HepG2 (cell line): ENCODE measurements around the gene CD46. TPM values are rescaled to one million over a fixed set of nuclear protein-coding genes. Genes with fewer than 3 reads are reported as not detected.

Experiments
- ATAC-seq: fragments of 200-7000 bp; cut with Tn5 transposase; 3 replicates; pipeline ENCODE4 v1.9.1; 2020; ENCODE audit warnings: mild to moderate bottlenecking, moderate library complexity
- BruUV-seq: library from RNA; stranded (reverse); fragments of 400-500 nt; replicated peaks from 2 replicates; lab custom pipeline; 2021; lab: Mats Ljungman, UMichigan
- CTCF ChIA-PET: fragments of 300-600 bp; formaldehyde crosslinking; extraction: SDS; loops from one replicate; lab custom pipeline; 2021; ENCODE audit warnings: low total read pairs, inconsistent platforms, low intra/inter-chr PET ratio; lab: Yijun Ruan, JAX
- POLR2A ChIA-PET: fragments of 350-600 bp; sonication (Branson Sonifier 250); formaldehyde crosslinking; loops from one replicate; lab custom pipeline; 2020; ENCODE audit warnings: antibody characterized with exemption, inconsistent platforms; lab: Yijun Ruan, JAX
- DNase-seq: peaks from one replicate; pipeline ENCODE4 v3.0.0-alpha.2; 2015; ENCODE audit warnings: low spot score
- FAIRE-seq: peaks from 3 replicates; lab custom pipeline; 2011; peaks lifted over from hg19 to GRCh38; lab: Jason Lieb, UNC
- H2AFZ ChIP-seq: one replicate; pipeline ENCODE4 v1.6.1; 2011; ENCODE audit warnings: low read length, inconsistent platforms
- H3K27ac ChIP-seq: fragments of 300-600 bp; 3 replicates; pipeline ENCODE4 v1.8.0; 2011; ENCODE audit warnings: mixed run types, mild to moderate bottlenecking, mixed read lengths, low read length, inconsistent platforms; ENCODE audit not compliant: insufficient read depth; ENCODE audit errors: extremely low read length
- H3K27me3 ChIP-seq, 2 experiments: fragments of 200-600 bp in 1 of 2; 2 replicates in 1 of 2; 3 replicates in 1 of 2; pipeline versions ENCODE4 v1.6.0 to v1.8.0; 2011; ENCODE audit warnings: low read length in 2 of 2, mild to moderate bottlenecking in 2 of 2, moderate library complexity in 2 of 2, inconsistent platforms in 1 of 2; ENCODE audit not compliant: insufficient read depth in 2 of 2, control insufficient read depth in 1 of 2
- H3K36me3 ChIP-seq, 2 experiments: fragments of 200-600 bp in 1 of 2; replicated peaks in 1 of 2; 2 replicates in 1 of 2; 3 replicates in 1 of 2; pipeline versions ENCODE4 v1.5.1 to v1.8.0; 2011; ENCODE audit warnings: low read length in 2 of 2, inconsistent platforms in 1 of 2; ENCODE audit not compliant: insufficient read depth in 2 of 2, control insufficient read depth in 1 of 2
- H3K4me1 ChIP-seq: 2 replicates; pipeline ENCODE4 v1.5.1; 2012; ENCODE audit warnings: low read length, inconsistent platforms; ENCODE audit not compliant: insufficient read depth
- H3K4me2 ChIP-seq: 2 replicates; pipeline ENCODE4 v1.6.0; 2011; ENCODE audit warnings: low read depth, low read length, inconsistent platforms
- H3K4me3 ChIP-seq, 3 experiments: fragments of 200-600 bp in 1 of 3; sonication (generic), shearing (Covaris generic) in 1 of 3; replicated peaks in 1 of 3; 2 replicates each; pipeline ENCODE4 v1.5.1; 2011 to 2016; ENCODE audit warnings: low read length in 3 of 3, inconsistent platforms in 2 of 3, low read depth in 2 of 3, mild to moderate bottlenecking in 2 of 3, control low read depth in 1 of 3, mixed read lengths in 1 of 3; ENCODE audit not compliant: insufficient read depth in 1 of 3
- H3K79me2 ChIP-seq: one replicate; pipeline ENCODE4 v1.6.1; 2011; ENCODE audit warnings: low read length, inconsistent platforms; ENCODE audit not compliant: insufficient read depth
- H3K9ac ChIP-seq: 2 replicates; pipeline ENCODE4 v1.6.0; 2011; ENCODE audit warnings: mild to moderate bottlenecking, low read depth, low read length, inconsistent platforms; ENCODE audit not compliant: insufficient read depth
- H3K9me3 ChIP-seq: 2 replicates; pipeline ENCODE4 v1.5.1; 2012; ENCODE audit warnings: mild to moderate bottlenecking, low read length
- H4K20me1 ChIP-seq: 2 replicates; pipeline ENCODE4 v1.6.0; 2011; ENCODE audit warnings: inconsistent platforms, mild to moderate bottlenecking, low read length, moderate library complexity; ENCODE audit not compliant: insufficient read depth
- CEBPG ChIP-seq: IDR thresholded peaks from 2 replicates; pipeline ENCODE4 v1.6.1; 2016
- DNMT3B ChIP-seq: conservative IDR thresholded peaks from 2 replicates; pipeline ENCODE4 v1.6.1; 2016; ENCODE audit warnings: missing biosample characterization, control low read depth
- EED ChIP-seq: sonication (generic); formaldehyde crosslinking; IDR thresholded peaks from 2 replicates; pipeline ENCODE4 v1.5.0; 2020; ENCODE audit warnings: mild to moderate bottlenecking, missing genetic modification reagents
- ELF1 ChIP-seq: sonication (generic); formaldehyde crosslinking; IDR thresholded peaks from 2 replicates; pipeline ENCODE4 v1.4.0; 2020; ENCODE audit warnings: missing genetic modification reagents
- POGZ ChIP-seq: sonication (generic); formaldehyde crosslinking; IDR thresholded peaks from 2 replicates; pipeline ENCODE4 v1.4.0; 2020; ENCODE audit warnings: mild to moderate bottlenecking, missing genetic modification reagents
- TCF12 ChIP-seq, 2 experiments: fragments of 450-650 bp in 1 of 2; sonication (generic) in 1 of 2; formaldehyde crosslinking in 1 of 2; IDR thresholded peaks; 2 replicates each; pipeline versions ENCODE4 v1.6.1 to v1.8.0; 2017 to 2022; ENCODE audit warnings: antibody characterized with exemption in 1 of 2, mild to moderate bottlenecking in 1 of 2, missing genetic modification reagents in 1 of 2, moderate library complexity in 1 of 2
- ZBTB7B ChIP-seq: sonication (generic); formaldehyde crosslinking; IDR thresholded peaks from 2 replicates; pipeline ENCODE4 v1.4.0; 2020; ENCODE audit warnings: missing genetic modification reagents
- ZFP1 ChIP-seq: IDR thresholded peaks from 2 replicates; pipeline ENCODE4 v1.6.1; 2016
- ZNF230 ChIP-seq: sonication (generic); formaldehyde crosslinking; IDR thresholded peaks from 2 replicates; pipeline ENCODE4 v1.4.0; 2020; ENCODE audit warnings: mild to moderate bottlenecking, missing genetic modification reagents
- ZNF562 ChIP-seq: sonication (generic); formaldehyde crosslinking; IDR thresholded peaks from 2 replicates; pipeline ENCODE4 v1.8.0; 2022; ENCODE audit warnings: missing genetic modification reagents, borderline replicate concordance
- ZNF572 ChIP-seq: sonication (generic); formaldehyde crosslinking; IDR thresholded peaks from 2 replicates; pipeline ENCODE4 v1.5.1; 2020; ENCODE audit warnings: mild to moderate bottlenecking, missing genetic modification reagents
- ZNF7 ChIP-seq: IDR thresholded peaks from 2 replicates; pipeline ENCODE4 v1.6.1; 2016; ENCODE audit warnings: missing biosample characterization, missing genetic modification reagents
- ZNF713 ChIP-seq: sonication (generic); formaldehyde crosslinking; IDR thresholded peaks from 2 replicates; pipeline ENCODE4 v1.4.0; 2020; ENCODE audit warnings: mild to moderate bottlenecking, missing genetic modification reagents
- WGBS: methylation state at CpG from one replicate; pipeline ENCODE4 v1.1.6; 2017; ENCODE audit warnings: low lambda C conversion rate; 5-methylcytosine and 5-hydroxymethylcytosine counted together
- in situ Hi-C: cut with HindIII; loops from 2 replicates; pipeline ENCODE4 v1.10.0; 2017; ENCODE audit warnings: low pct_unique_long_range_greater_than_20kb; ENCODE audit not compliant: extremely low pct_ligation_motif_present
- intact Hi-C: fragments of 100-400 bp; cut with micrococcal nuclease; formaldehyde crosslinking; loops from one replicate; pipeline ENCODE4 v1.10.0; 2022; ENCODE audit not compliant: unreplicated experiment
- polyA plus RNA-seq, 8 experiments: library from polyadenylated mRNA; depleted of rRNA in 3 of 8; stranded (reverse) in 7 of 8; unstranded in 1 of 8; fragments of >200 nt; fragmentation: Illumina TruSeq in 4 of 8; extraction: Trizol in 4 of 8; gene quantifications; 2 replicates each; pipeline versions ENCODE4 v1.2.1 to v1.2.3, GENCODE V29; 2011 to 2016; ENCODE audit warnings: low read depth in 4 of 8, missing spikeins in 1 of 8, mixed read lengths in 1 of 8; ENCODE audit not compliant: insufficient read depth in 1 of 8
- total RNA-seq, 5 experiments: library from RNA; depleted of rRNA; stranded (reverse); fragments of >200 nt; fragmentation: Illumina TruSeq; extraction: Trizol; gene quantifications; 2 replicates each; pipeline ENCODE4 v1.2.3, GENCODE V29; 2016; ENCODE audit warnings: low read depth in 1 of 5
- TF ChIP-seq, protein P1 (sequence below): sonication (generic); formaldehyde crosslinking; IDR thresholded peaks from 2 replicates; pipeline ENCODE4 v1.5.1; 2020; ENCODE audit warnings: mild to moderate bottlenecking, moderate library complexity, missing genetic modification reagents
- TF ChIP-seq, protein P2 (sequence below): IDR thresholded peaks from 2 replicates; pipeline ENCODE4 v1.6.1; 2016
- TF ChIP-seq, protein P3 (sequence below): sonication (generic); formaldehyde crosslinking; IDR thresholded peaks from 2 replicates; pipeline ENCODE4 v1.8.0; 2023; ENCODE audit warnings: mild to moderate bottlenecking, missing genetic modification reagents
- TF ChIP-seq, protein P4 (sequence below): fragments of 450-650 bp; IDR thresholded peaks from 2 replicates; pipeline ENCODE4 v1.6.1; 2017; ENCODE audit warnings: mild to moderate bottlenecking
- TF ChIP-seq, protein P5 (sequence below): sonication (generic); formaldehyde crosslinking; IDR thresholded peaks from 2 replicates; pipeline ENCODE4 v1.5.0; 2020; ENCODE audit warnings: mild to moderate bottlenecking, low read depth, missing genetic modification reagents, borderline replicate concordance

CD46 gene
- total and polyA plus RNA-seq, 2 of the 13 experiments (the other 11 are each of a cell fraction or from before 2014, with no cell fraction given), result 130 to 277 TPM

DNA sequence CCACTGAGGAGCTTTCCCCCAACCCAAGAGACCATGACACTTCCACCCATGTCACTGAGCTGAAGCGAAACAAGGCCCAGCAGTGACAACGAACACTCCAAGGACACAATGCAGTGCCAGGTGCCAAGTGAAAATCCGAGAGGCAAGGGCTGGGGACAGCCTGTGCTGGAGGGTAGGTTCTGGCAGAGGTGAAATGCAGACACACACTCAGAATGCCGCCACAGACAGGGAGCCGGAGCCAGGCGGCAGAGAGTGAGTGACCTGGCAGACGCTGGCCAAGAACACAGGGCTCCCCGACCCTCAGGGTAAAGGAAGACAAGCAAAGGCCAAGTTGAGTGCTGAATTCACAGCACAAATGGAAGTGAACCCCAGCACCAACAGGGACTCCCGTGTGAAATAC is 78.9 kb downstream of the CD46 start:
- H3K4me1 ChIP-seq, result peaks cover 29% of the 10 kb centered on the region
- no peaks in the 10 kb centered on the region for H3K36me3 ChIP-seq
- 94% methylated on average over 9 of the region's 9 CpGs for WGBS
- H2AFZ ChIP-seq, result no peak overlapping the region
- H3K9me3 ChIP-seq, result no peaks in the 10 kb centered on the region
- no peak overlapping the region for H3K4me3 ChIP-seq
- in situ Hi-C loops (no loop called here), intact Hi-C loops (no loop called here)
- DNase-seq (no peak), FAIRE-seq (no peak), ATAC-seq (no peak)
- H4K20me1 ChIP-seq, result no peaks in the 10 kb centered on the region
- no peak for TF ChIP-seq EED (CRISPR knock-in tag)
- no peak for TF ChIP-seq ZNF713 (CRISPR knock-in tag)
- TF ChIP-seq, protein P1, sequence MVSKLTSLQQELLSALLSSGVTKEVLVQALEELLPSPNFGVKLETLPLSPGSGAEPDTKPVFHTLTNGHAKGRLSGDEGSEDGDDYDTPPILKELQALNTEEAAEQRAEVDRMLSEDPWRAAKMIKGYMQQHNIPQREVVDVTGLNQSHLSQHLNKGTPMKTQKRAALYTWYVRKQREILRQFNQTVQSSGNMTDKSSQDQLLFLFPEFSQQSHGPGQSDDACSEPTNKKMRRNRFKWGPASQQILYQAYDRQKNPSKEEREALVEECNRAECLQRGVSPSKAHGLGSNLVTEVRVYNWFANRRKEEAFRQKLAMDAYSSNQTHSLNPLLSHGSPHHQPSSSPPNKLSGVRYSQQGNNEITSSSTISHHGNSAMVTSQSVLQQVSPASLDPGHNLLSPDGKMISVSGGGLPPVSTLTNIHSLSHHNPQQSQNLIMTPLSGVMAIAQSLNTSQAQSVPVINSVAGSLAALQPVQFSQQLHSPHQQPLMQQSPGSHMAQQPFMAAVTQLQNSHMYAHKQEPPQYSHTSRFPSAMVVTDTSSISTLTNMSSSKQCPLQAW (CRISPR knock-in tag), result no peak
- TF ChIP-seq CEBPG (CRISPR knock-in tag), result no peak
- TF ChIP-seq TCF12 (IDR thresholded peaks at IDR 0.05), result no peak
- TF ChIP-seq TCF12 (CRISPR knock-in tag; IDR thresholded peaks at IDR 0.05), result no peak
- TF ChIP-seq, protein P2, sequence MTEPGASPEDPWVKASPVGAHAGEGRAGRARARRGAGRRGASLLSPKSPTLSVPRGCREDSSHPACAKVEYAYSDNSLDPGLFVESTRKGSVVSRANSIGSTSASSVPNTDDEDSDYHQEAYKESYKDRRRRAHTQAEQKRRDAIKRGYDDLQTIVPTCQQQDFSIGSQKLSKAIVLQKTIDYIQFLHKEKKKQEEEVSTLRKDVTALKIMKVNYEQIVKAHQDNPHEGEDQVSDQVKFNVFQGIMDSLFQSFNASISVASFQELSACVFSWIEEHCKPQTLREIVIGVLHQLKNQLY (CRISPR knock-in tag), result no peak
- TF ChIP-seq ZBTB7B, result no peak
- TF ChIP-seq ZNF230 (CRISPR knock-in tag), result no peak
- no peak for TF ChIP-seq ZNF562 (CRISPR knock-in tag)
- TF ChIP-seq ZNF572 (CRISPR knock-in tag), result no peak
- TF ChIP-seq ZFP1, result no peak
- TF ChIP-seq POGZ (CRISPR knock-in tag), result no peak
- TF ChIP-seq, protein P3, sequence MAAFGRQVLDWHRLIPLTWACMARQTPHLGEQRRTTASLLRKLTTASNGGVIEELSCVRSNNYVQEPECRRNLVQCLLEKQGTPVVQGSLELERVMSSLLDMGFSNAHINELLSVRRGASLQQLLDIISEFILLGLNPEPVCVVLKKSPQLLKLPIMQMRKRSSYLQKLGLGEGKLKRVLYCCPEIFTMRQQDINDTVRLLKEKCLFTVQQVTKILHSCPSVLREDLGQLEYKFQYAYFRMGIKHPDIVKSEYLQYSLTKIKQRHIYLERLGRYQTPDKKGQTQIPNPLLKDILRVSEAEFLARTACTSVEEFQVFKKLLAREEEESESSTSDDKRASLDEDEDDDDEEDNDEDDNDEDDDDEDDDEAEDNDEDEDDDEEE, result no peak
- TF ChIP-seq, protein P4, sequence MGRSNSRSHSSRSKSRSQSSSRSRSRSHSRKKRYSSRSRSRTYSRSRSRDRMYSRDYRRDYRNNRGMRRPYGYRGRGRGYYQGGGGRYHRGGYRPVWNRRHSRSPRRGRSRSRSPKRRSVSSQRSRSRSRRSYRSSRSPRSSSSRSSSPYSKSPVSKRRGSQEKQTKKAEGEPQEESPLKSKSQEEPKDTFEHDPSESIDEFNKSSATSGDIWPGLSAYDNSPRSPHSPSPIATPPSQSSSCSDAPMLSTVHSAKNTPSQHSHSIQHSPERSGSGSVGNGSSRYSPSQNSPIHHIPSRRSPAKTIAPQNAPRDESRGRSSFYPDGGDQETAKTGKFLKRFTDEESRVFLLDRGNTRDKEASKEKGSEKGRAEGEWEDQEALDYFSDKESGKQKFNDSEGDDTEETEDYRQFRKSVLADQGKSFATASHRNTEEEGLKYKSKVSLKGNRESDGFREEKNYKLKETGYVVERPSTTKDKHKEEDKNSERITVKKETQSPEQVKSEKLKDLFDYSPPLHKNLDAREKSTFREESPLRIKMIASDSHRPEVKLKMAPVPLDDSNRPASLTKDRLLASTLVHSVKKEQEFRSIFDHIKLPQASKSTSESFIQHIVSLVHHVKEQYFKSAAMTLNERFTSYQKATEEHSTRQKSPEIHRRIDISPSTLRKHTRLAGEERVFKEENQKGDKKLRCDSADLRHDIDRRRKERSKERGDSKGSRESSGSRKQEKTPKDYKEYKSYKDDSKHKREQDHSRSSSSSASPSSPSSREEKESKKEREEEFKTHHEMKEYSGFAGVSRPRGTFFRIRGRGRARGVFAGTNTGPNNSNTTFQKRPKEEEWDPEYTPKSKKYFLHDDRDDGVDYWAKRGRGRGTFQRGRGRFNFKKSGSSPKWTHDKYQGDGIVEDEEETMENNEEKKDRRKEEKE, result no peak
- TF ChIP-seq, protein P5, sequence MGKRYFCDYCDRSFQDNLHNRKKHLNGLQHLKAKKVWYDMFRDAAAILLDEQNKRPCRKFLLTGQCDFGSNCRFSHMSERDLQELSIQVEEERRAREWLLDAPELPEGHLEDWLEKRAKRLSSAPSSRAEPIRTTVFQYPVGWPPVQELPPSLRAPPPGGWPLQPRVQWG, result no peak
- TF ChIP-seq DNMT3B (CRISPR knock-in tag), result no peak
- no peak for TF ChIP-seq ZNF7 (CRISPR knock-in tag)
- TF ChIP-seq ELF1 (CRISPR knock-in tag), result no peak
- ChIA-PET POLR2A (no interaction called here), CTCF (no interaction called here)
- BruUV-seq, result no TSS peak
- no peak overlapping the region for H3K4me2 ChIP-seq
- H3K27ac ChIP-seq, result no peak overlapping the region
- peaks cover 7% of the 10 kb centered on the region for H3K79me2 ChIP-seq
- H3K27me3 ChIP-seq, result no peaks in the 10 kb centered on the region; a peak in 2 of 5 replicates
- no peak overlapping the region for H3K9ac ChIP-seq
